Astrocyte (in vitro differentiated cells and primary cell): Measurements from ENCODE around the gene POLG. TPM values are rescaled to one million over a fixed set of nuclear protein-coding genes. Genes with fewer than 3 reads are reported as not detected.

ENCODE experiments used
- DNase-seq: peaks from one replicate; pipeline ENCODE4 v3.0.0-alpha.2; 2010; ENCODE audit warnings: low read depth
- FAIRE-seq: peaks from 2 replicates; lab custom pipeline; 2011; peaks lifted over from hg19 to GRCh38; lab: Jason Lieb, UNC
- H2AFZ ChIP-seq: 2 replicates; pipeline ENCODE4 v1.6.0; 2012; ENCODE audit warnings: low read depth, low read length, inconsistent platforms
- H3K27ac ChIP-seq: 2 replicates; pipeline ENCODE4 v1.5.1; 2011; ENCODE audit warnings: low read depth, low read length, inconsistent platforms
- H3K27me3 ChIP-seq: 2 replicates; pipeline ENCODE4 v1.6.0; 2011; ENCODE audit warnings: low read length, inconsistent platforms; ENCODE audit not compliant: insufficient read depth
- H3K36me3 ChIP-seq: 2 replicates; pipeline ENCODE4 v1.5.1; 2011; ENCODE audit warnings: low read length, inconsistent platforms; ENCODE audit not compliant: insufficient read depth
- H3K4me1 ChIP-seq: 2 replicates; pipeline ENCODE4 v1.5.1; 2011; ENCODE audit warnings: low read length, inconsistent platforms; ENCODE audit not compliant: insufficient read depth
- H3K4me2 ChIP-seq: 2 replicates; pipeline ENCODE4 v1.6.0; 2012; ENCODE audit warnings: low read length, inconsistent platforms
- H3K4me3 ChIP-seq: 2 replicates; pipeline ENCODE4 v1.5.1; 2011; ENCODE audit warnings: low read depth, mild to moderate bottlenecking, low read length, inconsistent platforms; ENCODE audit not compliant: insufficient read depth
- H3K79me2 ChIP-seq: 2 replicates; pipeline ENCODE4 v1.6.0; 2012; ENCODE audit warnings: mild to moderate bottlenecking, low read length, inconsistent platforms; ENCODE audit not compliant: insufficient read depth
- H3K9ac ChIP-seq: 2 replicates; pipeline ENCODE4 v1.6.0; 2012; ENCODE audit warnings: mild to moderate bottlenecking, low read length, inconsistent platforms
- H3K9me3 ChIP-seq: 2 replicates; pipeline ENCODE4 v1.5.1; 2012; ENCODE audit warnings: low read depth, mild to moderate bottlenecking, low read length, inconsistent platforms; ENCODE audit not compliant: insufficient read depth
- H4K20me1 ChIP-seq: 2 replicates; pipeline ENCODE4 v1.6.0; 2012; ENCODE audit warnings: low read length, inconsistent platforms; ENCODE audit not compliant: insufficient read depth
- H3K27ac Mint-ChIP-seq: one replicate; pipeline ENCODE4 v1.8.0; 2021; ENCODE audit warnings: mild to moderate bottlenecking, mixed read lengths; ENCODE audit not compliant: unreplicated experiment
- H3K27me3 Mint-ChIP-seq: one replicate; pipeline ENCODE4 v1.8.0; 2021; ENCODE audit warnings: low read depth, mixed read lengths; ENCODE audit not compliant: unreplicated experiment
- H3K36me3 Mint-ChIP-seq: one replicate; pipeline ENCODE4 v1.8.0; 2021; ENCODE audit warnings: low read depth, mixed read lengths; ENCODE audit not compliant: unreplicated experiment
- H3K4me1 Mint-ChIP-seq: one replicate; pipeline ENCODE4 v1.8.0; 2021; ENCODE audit warnings: low read depth, mixed read lengths; ENCODE audit not compliant: unreplicated experiment
- H3K4me3 Mint-ChIP-seq: one replicate; pipeline ENCODE4 v1.8.0; 2021; ENCODE audit warnings: mild to moderate bottlenecking, moderate library complexity, mixed read lengths; ENCODE audit not compliant: unreplicated experiment
- H3K9me3 Mint-ChIP-seq: one replicate; pipeline ENCODE4 v1.8.0; 2021; ENCODE audit warnings: mild to moderate bottlenecking, mixed read lengths; ENCODE audit not compliant: unreplicated experiment
- CTCF ChIP-seq: IDR thresholded peaks from 2 replicates; pipeline ENCODE4 v1.5.1; 2011; ENCODE audit warnings: low read depth, mild to moderate bottlenecking, inconsistent platforms, low read length, moderate library complexity; ENCODE audit not compliant: insufficient read depth
- EZH2 ChIP-seq: IDR thresholded peaks from 2 replicates; pipeline ENCODE4 v1.6.1; 2012; ENCODE audit warnings: mild to moderate bottlenecking, low read length, inconsistent platforms; ENCODE audit not compliant: insufficient read depth
- total RNA-seq: library from RNA; stranded (reverse); gene quantifications from 2 replicates; pipeline ENCODE4 v1.2.1, GENCODE V29; 2021

The POLG gene
- total RNA-seq, 1 donor from 2014 or later = 54.4 TPM

GRCh38 chr15:89308236-89308635 lies 26.4 kb downstream of the POLG start:
- Histone ChIP-seq H4K20me1 (no peaks in the 10 kb centered on the region), H3K27me3 (no peaks in the 10 kb centered on the region), H3K79me2 (no peaks in the 10 kb centered on the region), H3K27ac (no peak overlapping the region), H3K4me3 (no peak overlapping the region), H3K4me2 (no peak overlapping the region), H3K4me1 (peaks cover 15% of the 10 kb centered on the region), H3K9ac (no peak overlapping the region), H3K9me3 (no peaks in the 10 kb centered on the region), H3K36me3 (peaks cover 9% of the 10 kb centered on the region), H2AFZ (no peak overlapping the region)
- Mint-ChIP-seq H3K4me3 (no peak overlapping the region), H3K27ac (no peak overlapping the region), H3K27me3 (no peaks in the 10 kb centered on the region), H3K9me3 (no peaks in the 10 kb centered on the region), H3K36me3 (no peaks in the 10 kb centered on the region), H3K4me1 (peaks cover 22% of the 10 kb centered on the region)
- TF ChIP-seq EZH2 = no peak
- TF ChIP-seq CTCF = no peak
- DNase-seq (no peak), FAIRE-seq (no peak)

GRCh38 chr15:89307791-89308190 lies 26.8 kb downstream of the POLG start:
- Histone ChIP-seq H3K4me1 (peaks cover 15% of the 10 kb centered on the region), H3K36me3 (peaks cover 9% of the 10 kb centered on the region), H4K20me1 (no peaks in the 10 kb centered on the region), H3K27me3 (no peaks in the 10 kb centered on the region), H3K4me2 (peak overlapping the region; percentile 48), H3K9ac (no peak overlapping the region), H3K4me3 (no peak overlapping the region), H3K27ac (no peak overlapping the region), H2AFZ (no peak overlapping the region), H3K79me2 (no peaks in the 10 kb centered on the region), H3K9me3 (no peaks in the 10 kb centered on the region)
- TF ChIP-seq EZH2 = no peak
- TF ChIP-seq CTCF = no peak
- H3K4me3 Mint-ChIP-seq = no peak overlapping the region
- no peaks in the 10 kb centered on the region for H3K36me3 Mint-ChIP-seq
- no peaks in the 10 kb centered on the region for H3K9me3 Mint-ChIP-seq
- peaks cover 22% of the 10 kb centered on the region for H3K4me1 Mint-ChIP-seq
- DNase-seq = peak; percentile 58
- no peak overlapping the region for H3K27ac Mint-ChIP-seq
- FAIRE-seq = peak; percentile 29
- no peaks in the 10 kb centered on the region for H3K27me3 Mint-ChIP-seq

- Histone ChIP-seq H3K27ac (no peak overlapping the region), H3K27me3 (no peaks in the 10 kb centered on the region), H4K20me1 (no peaks in the 10 kb centered on the region), H3K9me3 (no peaks in the 10 kb centered on the region), H3K36me3 (peaks cover 9% of the 10 kb centered on the region), H3K4me1 (peaks cover 15% of the 10 kb centered on the region), H3K4me3 (no peak overlapping the region), H2AFZ (no peak overlapping the region), H3K9ac (no peak overlapping the region), H3K79me2 (no peaks in the 10 kb centered on the region), H3K4me2 (peak overlapping the region; percentile 48)
- no peaks in the 10 kb centered on the region for H3K36me3 Mint-ChIP-seq
- peak; percentile 29 for DNase-seq
- H3K4me3 Mint-ChIP-seq = no peak overlapping the region
- no peaks in the 10 kb centered on the region for H3K9me3 Mint-ChIP-seq
- no peaks in the 10 kb centered on the region for H3K27me3 Mint-ChIP-seq
- peak overlapping the region; percentile 79 for H3K27ac Mint-ChIP-seq
- no peak for FAIRE-seq
- H3K4me1 Mint-ChIP-seq = peaks cover 22% of the 10 kb centered on the region
- TF ChIP-seq CTCF = no peak
- TF ChIP-seq EZH2 = no peak
Observed at GRCh38 chr15:89307046-89307587, 27.5 kb downstream of the POLG start.
